ENCODE measurements around the gene UVSSA.
"Not testable (repeated sequence)": the region's sequence is repeated elsewhere in the genome, so short reads cannot be mapped to it uniquely, and the experiment has no call there.

UVSSA gene

GRCh38 chr4:1366371-1367229 is 19.6 kb downstream of the UVSSA start:
- peak; percentile 30 for DNase-seq

GRCh38 chr4:1367230-1367935 is 20.4 kb downstream of the UVSSA start:
- peak; percentile 17 for DNase-seq

GRCh38 chr4:1367936-1368289 is 20.9 kb downstream of the UVSSA start:
- DNase-seq, result peak; percentile 25

DNA sequence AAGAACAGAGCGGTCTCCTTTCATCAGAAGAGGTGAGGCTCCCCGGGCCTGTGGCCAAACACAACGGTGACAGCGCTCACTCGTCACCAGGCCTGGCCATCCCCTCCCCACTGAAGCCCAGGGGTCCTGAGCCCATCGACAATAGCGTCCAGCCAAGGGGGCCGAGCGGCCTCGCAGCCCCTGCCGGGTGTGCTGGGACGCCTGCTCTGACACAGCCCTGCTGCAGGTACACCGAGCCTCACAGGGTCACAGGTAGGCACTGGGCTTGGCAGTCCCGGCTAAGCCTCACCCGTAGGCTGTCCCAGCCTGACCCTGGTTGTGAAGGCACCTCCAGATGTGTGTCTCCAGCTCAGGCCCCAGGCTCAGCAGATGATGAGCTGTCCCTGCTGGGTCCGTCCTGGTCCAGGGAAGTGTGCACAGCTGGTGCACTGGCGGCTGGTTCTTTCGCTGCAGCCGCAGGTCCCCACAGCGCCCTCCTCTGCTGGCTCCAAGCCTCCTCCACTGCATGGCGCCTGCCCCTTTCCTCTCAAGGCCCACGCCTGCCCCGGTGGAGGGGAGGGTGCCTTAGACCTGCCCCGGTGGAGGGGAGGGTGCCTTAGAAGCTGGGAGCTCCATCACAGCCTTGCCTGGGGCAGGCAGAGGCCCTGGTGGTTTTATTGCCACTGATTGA is 21.5 kb downstream of the UVSSA start:
- peak; percentile 36 for DNase-seq

GRCh38 chr4:1369091-1369450 is 22.1 kb downstream of the UVSSA start:
- DNase-seq, result peak; percentile 27

GRCh38 chr4:1369479-1370079 is 22.6 kb downstream of the UVSSA start:
- peak; percentile 22 for DNase-seq

- DNase-seq, result peak; percentile 32
These were observed 23.5 kb downstream of the UVSSA start for GRCh38 chr4:1370321-1371124.

DNA sequence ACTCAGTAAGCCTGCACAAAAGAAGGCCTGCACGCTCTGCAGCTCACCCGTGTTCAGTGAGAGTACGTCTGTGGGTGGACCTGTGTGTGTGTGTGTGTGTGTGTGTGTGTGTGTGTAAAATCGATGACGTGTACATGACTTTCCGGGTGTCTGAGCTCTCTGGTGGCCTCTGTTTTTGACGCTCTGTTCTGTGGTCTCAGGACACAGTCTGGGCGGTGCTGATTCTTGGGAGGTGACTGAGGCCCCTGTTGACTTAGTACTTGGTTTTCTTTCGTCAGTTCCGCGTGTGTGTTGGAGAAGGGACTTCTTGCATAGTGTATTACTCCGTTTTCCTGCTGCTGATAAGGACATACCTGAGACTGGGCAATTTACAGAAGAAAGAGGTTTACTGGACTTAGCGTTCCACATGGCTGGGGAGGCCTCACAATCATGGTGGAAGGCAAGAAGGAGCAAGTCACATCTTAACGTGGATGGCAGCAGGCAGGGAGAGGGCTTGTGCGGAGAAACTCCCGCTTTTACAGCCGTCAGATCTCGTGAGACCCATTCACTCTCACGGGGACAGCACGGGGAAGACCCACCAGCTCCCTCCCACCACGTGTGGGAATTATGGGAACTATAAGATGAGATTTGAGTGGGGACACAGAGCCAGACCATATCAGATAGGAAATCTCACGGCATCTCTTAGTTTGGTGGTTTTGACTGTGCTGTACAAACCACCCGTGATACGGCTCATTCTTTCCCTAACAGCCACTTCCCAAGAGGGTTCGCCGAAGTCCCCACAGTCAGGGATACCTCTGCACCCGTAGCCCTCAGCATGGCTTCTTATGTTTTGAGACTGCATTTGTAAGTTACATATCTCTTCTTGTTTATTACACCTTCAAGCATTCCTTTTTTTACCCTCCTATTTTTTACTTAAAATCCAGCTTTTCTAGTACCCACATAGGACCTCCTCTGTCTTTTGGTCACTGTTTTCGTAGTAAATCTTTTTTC is 24.5 kb downstream of the UVSSA start:
- DNase-seq, result peak; percentile 7

- DNase-seq, result not testable (repeated sequence)
These were observed 25.6 kb downstream of the UVSSA start for GRCh38 chr4:1372576-1372975.

GRCh38 chr4:1373892-1374705 is 27.1 kb downstream of the UVSSA start:
- DNase-seq, result peak; percentile 13

DNA sequence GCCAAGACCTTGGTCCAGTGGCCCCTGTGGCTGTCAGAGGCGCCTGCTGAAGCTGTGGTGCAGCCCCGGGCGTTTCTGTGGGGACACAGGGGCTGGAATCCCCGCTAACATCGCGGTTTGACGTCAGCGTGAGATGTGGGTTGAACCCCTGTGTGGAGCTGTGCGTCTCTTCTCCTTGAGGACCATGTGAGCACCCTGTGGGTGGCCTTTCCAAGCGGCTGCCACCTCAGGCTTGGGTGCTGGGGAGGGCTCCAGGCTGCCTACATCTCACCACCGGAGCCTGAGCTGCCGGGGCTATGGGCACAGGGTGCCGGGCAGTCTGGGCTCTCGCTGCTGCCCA is 27.7 kb downstream of the UVSSA start:
- no peak for DNase-seq

- no peak for DNase-seq
These were observed 28.2 kb downstream of the UVSSA start for GRCh38 chr4:1375051-1375721.

- DNase-seq, result no peak
These were observed 28.8 kb downstream of the UVSSA start for GRCh38 chr4:1375761-1376322.

DNA sequence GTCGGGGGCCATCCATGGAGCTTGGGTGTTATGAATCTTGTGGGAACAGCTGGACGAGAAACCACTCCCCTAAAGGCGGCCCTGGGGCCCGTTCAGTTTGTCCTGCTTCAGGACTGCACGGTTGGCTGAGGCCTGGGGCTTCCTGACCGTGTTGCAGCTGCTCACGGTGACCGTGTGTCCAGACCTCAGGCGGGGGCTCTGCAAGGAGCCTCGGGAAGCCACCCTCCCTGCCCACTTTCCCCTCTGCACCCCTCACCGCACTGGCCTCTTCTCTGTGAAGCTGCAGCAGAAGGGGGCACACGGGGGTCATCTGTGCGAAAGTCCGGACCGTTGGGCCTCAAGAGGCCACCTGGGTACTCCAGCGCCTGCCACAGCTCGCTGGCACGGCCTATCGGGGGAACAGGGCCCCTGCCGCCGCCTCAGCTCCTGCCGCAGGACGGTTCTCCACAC is 29.4 kb downstream of the UVSSA start:
- DNase-seq, result no peak

DNA sequence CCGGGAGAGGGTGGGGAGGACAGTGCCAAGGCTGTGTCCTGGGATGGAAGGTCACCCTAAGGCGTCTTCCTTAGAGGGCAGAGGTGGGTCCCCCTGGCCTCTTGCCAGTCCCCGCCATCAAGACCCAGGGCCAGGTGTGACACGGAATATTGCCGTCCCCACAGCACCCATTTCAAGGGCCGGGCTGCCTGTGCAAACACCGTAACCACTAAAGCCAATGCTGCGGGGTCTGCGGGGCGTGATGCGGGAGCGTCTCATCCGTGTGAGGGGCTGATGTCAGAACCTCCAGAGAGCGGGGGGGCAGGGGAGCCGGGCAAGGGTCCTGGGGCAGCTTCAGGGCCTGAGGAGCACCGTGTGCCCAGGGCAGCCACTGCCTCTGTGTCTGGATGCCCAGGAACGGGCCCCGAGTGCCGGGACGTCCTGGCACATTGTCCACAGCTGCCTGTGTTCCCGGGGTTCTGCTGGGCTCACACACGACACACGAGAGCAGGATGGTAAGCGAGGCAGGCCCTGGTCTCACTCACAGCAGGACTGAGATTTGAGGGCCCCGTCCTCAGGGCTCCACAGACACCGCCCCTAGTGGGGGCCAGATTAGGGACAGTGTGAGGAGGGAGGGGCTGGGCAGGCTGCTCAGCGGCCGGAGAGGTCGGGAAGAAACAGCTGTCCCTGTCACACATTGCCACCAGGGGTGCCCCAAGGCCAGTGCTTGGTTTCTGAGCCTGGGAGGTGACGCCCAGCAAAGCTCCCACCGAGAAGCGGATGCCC is 30.0 kb downstream of the UVSSA start:
- no peak for DNase-seq

DNA sequence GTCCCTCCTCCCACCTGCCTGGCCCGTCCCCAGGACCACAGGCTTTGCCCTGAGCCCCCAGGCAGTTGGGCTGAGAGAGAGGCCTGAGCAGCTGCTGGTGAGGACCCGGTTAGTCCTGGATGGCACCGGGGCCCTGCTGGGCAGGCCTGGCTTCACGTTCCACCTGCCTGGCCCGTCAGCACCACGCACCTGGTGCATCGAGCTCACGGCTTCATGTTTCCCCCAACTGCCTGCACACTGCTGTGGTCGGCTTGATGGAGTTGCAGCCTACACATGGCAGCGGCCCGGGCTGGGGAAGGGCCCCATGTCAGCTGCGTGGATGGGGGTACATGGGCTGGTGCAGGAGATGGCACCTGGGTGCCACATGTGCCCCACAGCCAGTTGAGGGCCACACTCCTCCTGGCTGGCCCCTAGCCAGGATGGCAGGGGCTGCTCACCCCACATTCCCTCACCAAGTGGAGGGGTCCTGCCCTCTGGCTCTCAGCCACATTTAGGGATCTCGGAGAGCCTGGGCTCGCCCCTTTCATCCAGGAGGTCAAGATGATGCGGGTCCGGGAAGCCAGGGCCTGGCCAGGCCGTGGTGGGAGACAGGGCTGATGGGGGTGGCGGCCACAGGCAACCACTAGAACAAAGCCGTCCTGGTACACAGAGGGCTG is 30.7 kb downstream of the UVSSA start:
- DNase-seq, result no peak

GRCh38 chr4:1378559-1379231 is 31.7 kb downstream of the UVSSA start:
- no peak for DNase-seq
